Upper lobe of left lung (tissue), 4 donors: ENCODE results near the gene IFTAP.

ENCODE experiments used
- CTCF ChIP-seq, 6 experiments: fragments of 450-650 bp in 4 of 6; fragments of 200-600 bp in 2 of 6; sonication (generic) in 2 of 6; IDR thresholded peaks; one replicate each; pipeline ENCODE4 v1.5.1; 2016 to 2019; ENCODE audit warnings: antibody characterized with exemption in 6 of 6
- POLR2A ChIP-seq, 4 donors: fragments of 450-650 bp; IDR thresholded peaks; one replicate each; pipeline ENCODE4 v1.5.1; 2016 to 2017; ENCODE audit warnings: antibody characterized with exemption in 4 of 4, mild to moderate bottlenecking in 2 of 4
- POLR2AphosphoS5 ChIP-seq, 2 donors: sonication (generic); formaldehyde crosslinking; IDR thresholded peaks; one replicate each; pipeline ENCODE4 v1.5.1; 2017; ENCODE audit warnings: antibody characterized with exemption in 2 of 2

GRCh38 chr11:36693139-36693843 is 99.0 kb downstream of the IFTAP start:
- TF ChIP-seq CTCF (IDR thresholded peaks at IDR 0.05), result no peak
- no peak for TF ChIP-seq POLR2A (IDR thresholded peaks at IDR 0.05)
- TF ChIP-seq POLR2AphosphoS5 (IDR thresholded peaks at IDR 0.05), result no peak
